ENCODE measurements around the gene RALY. TPM values are rescaled to one million over a fixed set of nuclear protein-coding genes. Genes with fewer than 3 reads are reported as not detected.

RALY gene
- total RNA-seq, 1 experiment from 2014 or later = 185 TPM

- no peak overlapping the region for H3K27ac ChIP-seq (ENCODE audit: low read depth, low read length, poor library complexity, severe bottlenecking)
- H3K27me3 ChIP-seq (replicated peaks; ENCODE audit: insufficient read depth, low read depth, low read length, poor library complexity) = no peaks in the 10 kb centered on the region
- TF ChIP-seq CTCF (conservative IDR thresholded peaks at IDR 0.05; ENCODE audit: low read depth, low read length) (peak; percentile 72), EZH2 (IDR thresholded peaks at IDR 0.05; ENCODE audit: borderline replicate concordance, low read depth, low read length, poor library complexity, severe bottlenecking) (no peak)
- intact Hi-C loops (cut with micrococcal nuclease; ENCODE audit: unreplicated experiment) = no loop called here
- ChIA-PET POLR2A (ENCODE audit: low non-redundant PET) (no interaction called here), CTCF (no interaction called here)
- no peaks in the 10 kb centered on the region for H3K4me1 ChIP-seq (ENCODE audit: insufficient read depth, low read length, poor library complexity, severe bottlenecking)
- DNase-seq (ENCODE audit: low spot score) = peak; percentile 75
- H3K36me3 ChIP-seq (ENCODE audit: insufficient read depth, low read length, poor library complexity, severe bottlenecking) = no peaks in the 10 kb centered on the region
- no TSS peak for BruUV-seq (replicated peaks)
- H3K9me3 ChIP-seq (ENCODE audit: low read depth, low read length, poor library complexity, severe bottlenecking) = peaks cover 16% of the 10 kb centered on the region
- H3K4me3 ChIP-seq (ENCODE audit: low read depth, low read length, poor library complexity, severe bottlenecking) = no peak overlapping the region
Measured at GRCh38 chr20:33947709-33948295, 45.9 kb upstream of the RALY start.

GRCh38 chr20:33948480-33948879 is 45.2 kb upstream of the RALY start:
- TF ChIP-seq CTCF (conservative IDR thresholded peaks at IDR 0.05; ENCODE audit: low read depth, low read length) (no peak), EZH2 (IDR thresholded peaks at IDR 0.05; ENCODE audit: borderline replicate concordance, low read depth, low read length, poor library complexity, severe bottlenecking) (no peak)
- Histone ChIP-seq H3K4me3 (ENCODE audit: low read depth, low read length, poor library complexity, severe bottlenecking) (no peak overlapping the region), H3K9me3 (ENCODE audit: low read depth, low read length, poor library complexity, severe bottlenecking) (peaks cover 16% of the 10 kb centered on the region), H3K4me1 (ENCODE audit: insufficient read depth, low read length, poor library complexity, severe bottlenecking) (no peaks in the 10 kb centered on the region), H3K27me3 (replicated peaks; ENCODE audit: insufficient read depth, low read depth, low read length, poor library complexity) (no peaks in the 10 kb centered on the region), H3K36me3 (ENCODE audit: insufficient read depth, low read length, poor library complexity, severe bottlenecking) (no peaks in the 10 kb centered on the region), H3K27ac (ENCODE audit: low read depth, low read length, poor library complexity, severe bottlenecking) (no peak overlapping the region)
- ChIA-PET POLR2A (ENCODE audit: low non-redundant PET) (no interaction called here), CTCF (no interaction called here)
- no peak for DNase-seq (ENCODE audit: low spot score)
- BruUV-seq (replicated peaks) = no TSS peak
- intact Hi-C loops (cut with micrococcal nuclease; ENCODE audit: unreplicated experiment) = no loop called here

- DNase-seq (ENCODE audit: low spot score) = no peak
- Histone ChIP-seq H3K36me3 (ENCODE audit: insufficient read depth, low read length, poor library complexity, severe bottlenecking) (no peaks in the 10 kb centered on the region), H3K27ac (ENCODE audit: low read depth, low read length, poor library complexity, severe bottlenecking) (no peak overlapping the region), H3K27me3 (replicated peaks; ENCODE audit: insufficient read depth, low read depth, low read length, poor library complexity) (no peaks in the 10 kb centered on the region), H3K4me3 (ENCODE audit: low read depth, low read length, poor library complexity, severe bottlenecking) (no peak overlapping the region), H3K9me3 (ENCODE audit: low read depth, low read length, poor library complexity, severe bottlenecking) (peaks cover 16% of the 10 kb centered on the region), H3K4me1 (ENCODE audit: insufficient read depth, low read length, poor library complexity, severe bottlenecking) (no peaks in the 10 kb centered on the region)
- TF ChIP-seq CTCF (conservative IDR thresholded peaks at IDR 0.05; ENCODE audit: low read depth, low read length) = no peak
- TF ChIP-seq EZH2 (IDR thresholded peaks at IDR 0.05; ENCODE audit: borderline replicate concordance, low read depth, low read length, poor library complexity, severe bottlenecking) = no peak
- BruUV-seq (replicated peaks) = no TSS peak
- ChIA-PET POLR2A (ENCODE audit: low non-redundant PET) (no interaction called here), CTCF (no interaction called here)
- intact Hi-C loops (cut with micrococcal nuclease; ENCODE audit: unreplicated experiment) = no loop called here
Measured at GRCh38 chr20:33951171-33951570, 42.5 kb upstream of the RALY start.
